Kidney glomerular epithelial cell (primary cell): ENCODE results near the gene UNC5B.
"Not testable (repeated sequence)": the region's sequence is repeated elsewhere in the genome, so short reads cannot be mapped to it uniquely, and the experiment has no call there.

Experiments used
- DNase-seq: peaks from one replicate; lab custom pipeline; 2025; lab: John Stamatoyannopoulos, UW

Gene UNC5B

DNA sequence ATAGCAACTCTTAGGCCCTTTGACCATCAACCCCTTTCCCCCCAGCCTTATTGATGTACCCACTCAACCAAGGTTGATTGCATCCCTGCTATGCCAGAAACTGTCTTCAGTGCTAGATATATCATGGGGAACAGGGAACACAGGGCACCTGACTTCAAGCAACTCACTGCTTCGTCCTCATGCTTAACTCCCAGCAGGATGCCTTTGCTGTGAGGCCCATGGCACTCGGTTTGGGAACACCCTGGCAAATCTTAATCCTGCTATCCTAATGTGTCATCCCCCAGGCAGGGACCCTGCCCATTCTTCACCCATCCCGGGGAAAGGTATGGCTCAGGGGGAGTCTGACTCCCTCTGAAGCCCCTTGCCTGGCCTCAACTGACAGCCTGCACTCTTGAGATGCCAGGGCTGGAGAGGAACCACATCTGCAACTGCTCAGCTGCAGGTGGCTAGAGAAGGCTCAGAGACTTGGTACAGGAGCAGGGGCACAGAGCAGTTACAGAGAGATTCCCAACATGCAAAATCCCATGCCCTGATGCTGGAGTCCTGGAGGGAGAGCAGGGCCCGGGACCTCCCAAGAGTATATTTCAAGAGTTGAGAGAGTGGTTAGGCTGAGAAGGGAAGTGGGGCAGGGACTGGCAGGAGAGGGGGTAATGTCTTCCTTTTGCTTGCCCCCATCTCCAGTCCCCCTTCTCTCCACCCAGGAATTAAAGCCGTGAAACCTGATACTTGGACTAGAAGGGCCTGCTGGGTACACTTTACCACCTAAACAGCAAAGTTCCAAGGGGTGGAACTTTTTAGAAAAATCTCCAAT, 2.4 kb upstream of the UNC5B start:
- no peak for DNase-seq

- DNase-seq: no peak
Observed at GRCh38 chr10:71210542-71210871, 1.9 kb upstream of the UNC5B start.

DNA sequence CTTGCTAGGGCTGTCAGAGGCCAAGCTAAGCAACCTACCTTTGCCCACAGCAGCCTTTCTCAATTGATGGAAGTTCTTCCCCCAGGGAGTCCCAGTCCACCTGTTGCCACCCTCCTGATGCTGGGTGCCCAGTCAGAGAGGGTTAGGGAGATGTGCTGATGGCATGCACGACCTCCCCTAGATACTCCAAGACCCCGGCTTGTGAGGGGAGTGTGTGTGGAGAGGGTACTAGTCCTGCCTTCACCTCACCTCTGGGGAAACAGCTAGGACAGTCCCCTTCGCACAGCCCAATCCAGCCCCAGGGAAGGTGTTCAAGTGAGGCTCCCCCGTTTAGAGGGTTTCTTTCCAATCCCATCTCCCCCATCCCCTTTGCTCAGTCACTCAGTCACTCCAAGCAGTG, 1.3 kb upstream of the UNC5B start:
- no peak for DNase-seq

- no peak for DNase-seq
Observed at GRCh38 chr10:71211775-71212317, 524 bp upstream of the UNC5B start.

DNA sequence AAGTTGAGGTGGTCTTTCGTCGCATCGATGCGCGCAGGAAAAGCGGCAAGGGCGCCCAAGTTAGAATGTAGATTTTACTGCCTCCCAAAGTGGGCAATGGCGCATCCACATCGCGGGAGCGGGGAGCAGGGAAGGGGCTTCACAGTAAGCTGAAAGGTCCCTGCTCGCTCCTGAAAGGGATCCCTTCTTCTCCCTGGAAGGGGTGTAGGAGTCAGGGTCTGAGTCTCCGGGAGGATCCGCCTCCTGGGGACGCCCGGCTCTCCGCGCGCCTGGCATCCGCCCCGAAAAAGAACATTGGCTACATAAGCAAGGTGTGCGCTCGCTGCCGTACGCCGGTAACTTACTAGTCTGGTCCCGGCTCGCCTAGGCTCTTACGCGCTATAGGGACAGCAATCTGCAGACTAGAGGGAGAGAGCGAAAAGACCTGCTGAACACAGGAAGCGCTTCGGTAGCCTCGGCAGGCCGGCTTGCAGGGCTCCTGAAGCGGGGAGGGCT, 804 bp downstream of the UNC5B start:
- DNase-seq: peak; percentile 56

- DNase-seq: peak; percentile 34
Observed at GRCh38 chr10:71213761-71214440, 1.5 kb downstream of the UNC5B start.

GRCh38 chr10:71214641-71215559, 2.5 kb downstream of the UNC5B start:
- DNase-seq: no peak

- no peak for DNase-seq
Observed at GRCh38 chr10:71216363-71216695, 4.0 kb downstream of the UNC5B start.

DNA sequence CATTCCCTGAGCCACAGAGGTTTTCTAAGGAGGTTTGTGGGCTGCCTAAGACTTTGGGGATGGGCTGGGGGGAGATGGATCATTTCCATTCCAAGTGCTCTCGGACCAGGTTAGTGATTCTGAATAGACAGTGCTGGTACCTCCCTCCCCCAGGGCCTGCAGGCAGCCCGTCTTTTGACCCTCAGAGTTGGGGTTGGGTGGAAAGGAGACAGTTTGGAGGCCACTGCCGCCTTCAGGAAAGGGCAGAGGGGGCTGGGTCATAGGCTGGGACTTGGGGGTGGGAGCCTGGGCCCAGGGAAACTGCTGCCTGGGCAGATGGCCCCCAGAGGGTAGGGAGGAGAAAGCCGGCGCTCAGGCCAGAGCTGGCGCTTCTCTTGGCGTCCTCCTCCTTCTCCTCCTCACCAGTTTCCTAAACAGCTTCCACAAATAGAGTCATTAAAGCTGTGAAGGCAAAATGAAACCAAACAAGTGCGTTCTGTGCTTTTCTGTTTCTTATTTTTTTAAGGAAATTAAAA, 4.4 kb downstream of the UNC5B start:
- DNase-seq: no peak

DNA sequence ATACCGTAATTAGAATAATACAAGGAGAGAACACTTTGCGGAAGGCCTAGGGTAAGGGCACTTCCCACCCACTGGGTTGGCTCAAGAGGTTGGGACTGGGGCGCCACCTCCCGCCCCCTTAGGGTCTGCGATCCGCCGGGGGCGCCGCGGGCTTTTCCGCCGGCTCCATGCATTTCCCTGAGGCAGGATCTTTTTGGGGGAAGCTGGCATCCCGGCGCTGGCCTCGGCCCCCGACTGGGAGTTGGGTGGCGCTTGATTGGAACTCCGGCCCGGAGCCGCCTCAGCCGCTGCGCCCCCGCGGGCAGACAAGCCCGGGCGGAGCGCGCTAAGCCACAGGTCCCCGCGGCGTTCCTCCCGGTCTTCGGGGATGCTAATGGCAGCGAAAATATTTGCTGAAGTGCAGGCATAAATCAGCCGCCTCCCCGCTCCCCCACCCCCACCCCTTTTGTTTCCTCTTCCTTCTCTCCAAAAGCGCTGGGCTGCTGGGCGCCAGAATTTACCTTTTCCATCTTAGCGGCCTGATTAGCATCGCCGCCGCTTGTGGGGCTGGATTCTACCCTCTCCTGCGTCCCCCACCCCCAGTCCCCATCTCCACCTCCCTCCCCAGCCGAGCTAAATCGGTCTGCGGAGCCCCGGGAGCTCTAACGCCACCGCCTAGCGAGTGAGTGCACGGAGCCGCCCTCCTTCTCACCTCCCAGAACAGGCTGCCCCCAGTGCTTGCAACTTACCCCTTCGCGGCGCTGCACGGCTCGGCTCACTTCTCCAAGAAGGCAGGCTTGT, 5.1 kb downstream of the UNC5B start:
- DNase-seq: no peak

GRCh38 chr10:71218046-71218650, 5.8 kb downstream of the UNC5B start:
- peak; percentile 34 for DNase-seq

DNA sequence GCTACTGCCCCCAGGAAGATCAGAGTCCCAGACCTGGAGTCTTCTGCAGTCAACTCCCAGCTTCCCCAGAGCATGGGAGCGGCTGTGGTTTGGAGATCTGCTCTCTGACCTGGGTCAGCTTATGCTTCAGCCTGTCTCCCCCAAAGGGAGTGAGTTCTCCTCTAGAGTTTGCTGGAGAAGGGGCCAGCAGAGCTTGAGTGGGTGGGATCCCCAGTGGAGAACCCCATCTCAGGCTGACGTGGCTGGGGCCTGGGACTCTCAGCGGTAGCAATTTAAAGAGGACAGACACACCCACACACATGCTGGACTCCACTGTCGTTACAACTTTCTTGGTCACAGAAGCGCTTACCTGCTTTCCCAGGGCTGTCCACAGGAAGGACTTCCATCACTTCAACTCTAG, 6.3 kb downstream of the UNC5B start:
- DNase-seq: no peak

- not testable (repeated sequence) for DNase-seq
Observed at GRCh38 chr10:71219236-71219917, 7.0 kb downstream of the UNC5B start.

DNA sequence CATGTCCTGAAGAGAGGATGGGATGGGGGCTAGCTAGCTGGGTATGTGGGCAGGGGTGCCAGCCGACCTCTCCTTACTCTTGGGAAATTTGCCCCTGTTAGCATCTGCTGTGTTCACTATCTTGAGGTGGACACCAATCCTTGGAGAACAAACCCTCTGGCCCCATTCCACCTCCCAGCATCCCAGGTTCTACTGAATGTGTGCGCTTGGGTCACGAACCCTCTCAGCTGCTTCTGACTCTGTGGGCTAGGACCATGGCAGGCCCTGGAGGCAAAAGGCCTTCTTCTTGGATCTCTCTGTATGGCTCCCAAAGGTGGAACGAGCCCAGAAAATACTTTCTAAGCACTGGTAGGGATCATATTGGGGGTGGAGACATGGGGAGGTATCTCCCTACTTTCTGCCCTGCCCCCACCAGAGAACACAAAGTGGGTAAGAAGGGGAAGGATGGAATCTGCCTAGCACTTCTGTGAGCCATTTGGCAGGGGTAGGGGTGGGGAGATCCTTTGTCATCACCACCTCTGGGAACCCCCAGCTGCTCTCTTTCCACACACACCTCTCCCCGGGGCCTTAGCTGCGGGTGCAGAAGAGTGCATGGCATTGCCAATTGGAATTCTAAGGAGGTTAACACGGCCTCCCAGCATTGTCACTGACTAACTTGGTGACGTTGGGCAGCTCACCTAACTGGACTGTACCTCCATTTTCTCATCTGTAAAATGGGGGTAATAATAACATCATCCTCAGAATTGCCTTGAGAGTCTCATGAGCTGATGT, 7.7 kb downstream of the UNC5B start:
- DNase-seq: no peak

DNA sequence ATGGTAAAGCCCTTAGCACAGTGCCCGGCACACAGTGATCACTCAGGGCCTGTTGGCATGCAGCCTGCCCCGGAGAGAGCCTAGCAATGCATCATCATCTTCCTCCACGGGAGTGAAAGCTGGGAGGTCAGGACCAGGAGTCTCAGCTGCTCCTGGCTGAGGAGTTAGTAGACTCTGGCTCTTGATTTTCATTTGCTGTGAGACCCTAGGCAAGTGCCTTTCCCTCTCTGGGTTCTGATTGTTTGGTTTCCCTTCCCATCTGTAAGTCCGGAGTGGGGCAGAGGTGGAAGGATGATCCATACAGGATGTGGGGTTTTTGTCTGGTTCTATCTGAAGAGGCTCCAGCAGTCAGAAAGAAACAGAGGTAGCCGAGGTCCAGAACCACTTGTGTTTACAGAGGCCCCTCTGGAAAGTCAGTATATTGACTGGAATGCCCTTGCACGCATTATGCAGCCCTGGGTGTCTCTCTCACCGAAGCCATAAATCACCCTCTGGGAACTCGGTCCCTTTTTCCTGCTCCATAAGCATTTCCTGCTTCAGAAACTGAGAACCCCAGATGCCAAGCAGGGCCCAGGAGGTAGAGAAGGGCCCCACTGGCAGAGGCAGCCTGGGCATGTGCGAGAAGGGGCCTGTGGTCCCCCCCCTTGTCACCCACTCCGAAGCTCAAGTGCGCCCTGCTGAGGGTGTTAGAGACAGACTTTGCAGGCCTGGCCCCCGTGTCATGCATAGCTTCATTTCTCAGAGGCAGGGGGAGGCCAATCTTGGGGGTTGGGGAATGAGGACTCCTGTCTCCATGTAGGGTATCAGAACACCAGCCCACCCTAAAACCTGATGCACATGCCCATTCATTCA, 8.5 kb downstream of the UNC5B start:
- no peak for DNase-seq

DNA sequence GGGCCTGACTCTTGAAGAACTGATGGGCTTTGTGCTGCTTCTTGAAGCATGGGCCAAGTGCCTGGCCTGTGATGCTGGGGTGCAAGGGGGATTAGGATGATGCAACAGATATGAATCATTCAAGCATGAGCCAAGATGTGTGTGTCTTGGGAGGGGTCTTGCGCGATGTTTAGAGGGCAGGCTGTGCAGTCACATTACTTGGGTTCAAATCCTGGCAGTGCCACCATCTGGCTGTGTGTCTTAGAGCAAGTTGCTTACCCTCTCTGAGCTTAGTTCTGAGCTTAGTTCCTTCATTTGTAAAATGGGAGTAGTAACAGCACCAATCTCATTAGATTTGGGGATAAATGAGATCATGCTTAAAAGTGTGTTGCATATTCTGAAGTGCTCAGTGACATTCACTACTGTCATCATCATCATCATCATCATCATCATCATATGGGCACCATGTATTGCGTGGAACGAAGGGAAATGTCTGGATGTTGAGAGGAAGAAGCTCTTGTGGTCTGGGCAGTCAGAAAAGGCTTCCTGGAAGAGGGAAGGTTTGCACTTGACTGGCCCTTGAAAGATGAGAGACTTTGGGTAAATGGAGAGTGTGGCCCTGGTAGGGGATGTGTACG, 9.3 kb downstream of the UNC5B start:
- no peak for DNase-seq

- no peak for DNase-seq
Observed at GRCh38 chr10:71222601-71223346, 10.4 kb downstream of the UNC5B start.
